IMR-90 (cell line): ENCODE data around the gene CANT1. TPM values are rescaled to one million over a fixed set of nuclear protein-coding genes. Genes with fewer than 3 reads are reported as not detected.

Experiments
- ATAC-seq: fragments of 200-7000 bp; cut with Tn5 transposase; 2 replicates; pipeline ENCODE4 v1.9.1; 2020; ENCODE audit warnings: low read depth, mild to moderate bottlenecking, moderate library complexity
- BruUV-seq: library from RNA; stranded (reverse); fragments of 400-500 nt; replicated peaks from 2 replicates; lab custom pipeline; 2021; lab: Mats Ljungman, UMichigan
- CTCF ChIA-PET: fragments of 300-600 bp; formaldehyde crosslinking; extraction: SDS; loops from one replicate; lab custom pipeline; 2021; ENCODE audit warnings: antibody characterized with exemption; lab: Yijun Ruan, JAX
- POLR2A ChIA-PET: fragments of 300-600 bp; sonication (Branson Sonifier 250); formaldehyde crosslinking; loops from one replicate; lab custom pipeline; 2022; ENCODE audit warnings: antibody characterized with exemption; ENCODE audit not compliant: unreplicated experiment; lab: Charles Lee
- DNase-seq: peaks from one replicate; pipeline ENCODE4 v3.0.0; 2013
- H2AFZ ChIP-seq: replicated peaks from 2 replicates; pipeline ENCODE3; 2013; ENCODE audit warnings: low read length, mild to moderate bottlenecking; ENCODE audit not compliant: poor library complexity
- H2AK5ac ChIP-seq: 2 replicates; pipeline ENCODE4 v1.6.1; 2013; ENCODE audit warnings: low read depth, low read length, inconsistent platforms
- H2AK9ac ChIP-seq: replicated peaks from 2 replicates; pipeline ENCODE3; 2013; ENCODE audit warnings: mild to moderate bottlenecking, low read depth, low read length, moderate library complexity; ENCODE audit not compliant: poor library complexity
- H2BK120ac ChIP-seq: 2 replicates; pipeline ENCODE4 v1.6.1; 2013; ENCODE audit warnings: low read depth, low read length, inconsistent platforms
- H2BK15ac ChIP-seq: 3 replicates; pipeline ENCODE4 v1.6.1; 2013; ENCODE audit warnings: low read depth, low read length, inconsistent platforms
- H2BK20ac ChIP-seq: 2 replicates; pipeline ENCODE4 v1.6.1; 2013; ENCODE audit warnings: low read depth, mild to moderate bottlenecking, inconsistent platforms, low read length, moderate library complexity
- H2BK5ac ChIP-seq: 2 replicates; pipeline ENCODE4 v1.6.1; 2013; ENCODE audit warnings: mild to moderate bottlenecking, low read depth, low read length, inconsistent platforms; ENCODE audit not compliant: poor library complexity, severe bottlenecking
- H3K14ac ChIP-seq: replicated peaks from 2 replicates; pipeline ENCODE4 v1.6.1; 2013; ENCODE audit warnings: low read depth, low read length, inconsistent platforms
- H3K18ac ChIP-seq: 2 replicates; pipeline ENCODE4 v1.6.1; 2013; ENCODE audit warnings: low read depth, low read length, control low read depth
- H3K23ac ChIP-seq: 2 replicates; pipeline ENCODE4 v1.6.1; 2013; ENCODE audit warnings: low read depth, low read length, inconsistent platforms
- H3K27ac ChIP-seq: 2 replicates; pipeline ENCODE4 v1.5.1; 2013; ENCODE audit warnings: mild to moderate bottlenecking, control low read depth, low read length; ENCODE audit not compliant: insufficient read depth
- H3K27me3 ChIP-seq: 2 replicates; pipeline ENCODE4 v1.6.1; 2013; ENCODE audit warnings: low read length; ENCODE audit not compliant: control insufficient read depth, insufficient read depth
- H3K36me3 ChIP-seq: 2 replicates; pipeline ENCODE4 v1.6.1; 2013; ENCODE audit warnings: low read length, mixed read lengths; ENCODE audit not compliant: control insufficient read depth, insufficient read depth
- H3K4ac ChIP-seq: 2 replicates; pipeline ENCODE4 v1.6.1; 2013; ENCODE audit warnings: low read depth, low read length, inconsistent platforms
- H3K4me1 ChIP-seq: 2 replicates; pipeline ENCODE4 v1.6.1; 2013; ENCODE audit warnings: low read length, mixed read lengths; ENCODE audit not compliant: control insufficient read depth, insufficient read depth
- H3K4me2 ChIP-seq: 2 replicates; pipeline ENCODE4 v1.6.1; 2013; ENCODE audit warnings: low read depth, mild to moderate bottlenecking, control low read depth, low read length, moderate library complexity
- H3K4me3 ChIP-seq: 2 replicates; pipeline ENCODE4 v1.5.1; 2013; ENCODE audit warnings: low read depth, mild to moderate bottlenecking, control low read depth, low read length, moderate library complexity; ENCODE audit not compliant: insufficient read depth
- H3K56ac ChIP-seq: 2 replicates; pipeline ENCODE4 v1.6.1; 2013; ENCODE audit warnings: low read length, inconsistent platforms; ENCODE audit not compliant: insufficient read depth; ENCODE audit errors: extremely low read depth
- H3K79me1 ChIP-seq, 2 experiments: 2 replicates each; pipeline ENCODE4 v1.6.1; 2013; ENCODE audit warnings: low read length in 2 of 2, inconsistent platforms in 1 of 2, low read depth in 1 of 2
- H3K9ac ChIP-seq: 2 replicates; pipeline ENCODE4 v1.6.1; 2013; ENCODE audit warnings: low read depth, low read length, control low read depth
- H3K9me1 ChIP-seq: 2 replicates; pipeline ENCODE4 v1.6.1; 2013; ENCODE audit warnings: low read length, inconsistent platforms; ENCODE audit not compliant: insufficient read depth
- H3K9me3 ChIP-seq: 2 replicates; pipeline ENCODE4 v1.6.1; 2013; ENCODE audit warnings: low read length; ENCODE audit not compliant: control insufficient read depth, insufficient read depth
- H4K20me1 ChIP-seq: 2 replicates; pipeline ENCODE4 v1.6.1; 2013; ENCODE audit warnings: low read length, inconsistent platforms; ENCODE audit not compliant: insufficient read depth
- H4K5ac ChIP-seq: 2 replicates; pipeline ENCODE4 v1.6.1; 2013; ENCODE audit warnings: mild to moderate bottlenecking, low read depth, low read length, control low read depth
- H4K8ac ChIP-seq, 2 experiments: 2 replicates each; pipeline ENCODE4 v1.6.1; 2013; ENCODE audit warnings: low read depth in 2 of 2, low read length in 2 of 2, control low read depth in 1 of 2, inconsistent platforms in 1 of 2
- H4K91ac ChIP-seq: 2 replicates; pipeline ENCODE4 v1.6.1; 2013; ENCODE audit warnings: low read depth, low read length, inconsistent platforms; ENCODE audit not compliant: insufficient read depth
- BHLHE40 ChIP-seq: fragments of 150-350 bp; IDR thresholded peaks from 2 replicates; pipeline ENCODE4 v1.6.1; 2016; ENCODE audit warnings: mild to moderate bottlenecking, low read depth, low read length
- CHD1 ChIP-seq: IDR thresholded peaks from 2 replicates; pipeline ENCODE4 v1.6.1; 2012; ENCODE audit warnings: low read depth, low read length, improper control_type of control experiment
- CTCF ChIP-seq: conservative IDR thresholded peaks from 2 replicates; pipeline ENCODE4 v1.5.1; 2012; ENCODE audit warnings: mild to moderate bottlenecking, low read depth, low read length, improper control_type of control experiment
- ELK1 ChIP-seq: fragments of 150-350 bp; IDR thresholded peaks from 2 replicates; pipeline ENCODE4 v1.6.1; 2016; ENCODE audit warnings: low read depth, mild to moderate bottlenecking, low read length, moderate library complexity, borderline replicate concordance
- FOS ChIP-seq: fragments of 150-350 bp; IDR thresholded peaks from 2 replicates; pipeline ENCODE4 v1.6.1; 2016; ENCODE audit warnings: low read depth, low read length
- MAFK ChIP-seq: IDR thresholded peaks from 2 replicates; pipeline ENCODE4 v1.6.1; 2012; ENCODE audit warnings: low read depth, low read length, improper control_type of control experiment
- MXI1 ChIP-seq: IDR thresholded peaks from 2 replicates; pipeline ENCODE4 v1.6.1; 2012; ENCODE audit warnings: low read depth, mild to moderate bottlenecking, low read length, moderate library complexity, borderline replicate concordance
- NFE2L2 ChIP-seq: fragments of 150-350 bp; IDR thresholded peaks from 2 replicates; pipeline ENCODE4 v1.6.1; 2016; ENCODE audit warnings: low read depth, mild to moderate bottlenecking, low read length
- POLR2A ChIP-seq: IDR thresholded peaks from 2 replicates; pipeline ENCODE4 v1.6.1; 2012; ENCODE audit warnings: mild to moderate bottlenecking, low read depth, low read length
- RAD21 ChIP-seq: IDR thresholded peaks from 2 replicates; pipeline ENCODE4 v1.6.1; 2012; ENCODE audit warnings: low read length, improper control_type of control experiment
- RCOR1 ChIP-seq: IDR thresholded peaks from 2 replicates; pipeline ENCODE4 v1.6.1; 2012; ENCODE audit warnings: mild to moderate bottlenecking, low read length, improper control_type of control experiment; ENCODE audit not compliant: insufficient replicate concordance
- RFX5 ChIP-seq: IDR thresholded peaks from 2 replicates; pipeline ENCODE4 v1.8.0; 2012; ENCODE audit warnings: low read depth, mild to moderate bottlenecking, low read length, moderate library complexity
- SMC3 ChIP-seq: fragments of 150-350 bp; IDR thresholded peaks from 2 replicates; pipeline ENCODE4 v1.6.1; 2016; ENCODE audit warnings: low read depth, mild to moderate bottlenecking, antibody characterized with exemption, low read length, moderate library complexity
- USF2 ChIP-seq: fragments of 150-350 bp; IDR thresholded peaks from 2 replicates; pipeline ENCODE4 v1.6.1; 2017; ENCODE audit warnings: mild to moderate bottlenecking, antibody characterized with exemption, low read length, low read depth
- WGBS, 2 experiments: methylation state at CpG; one replicate each; pipeline versions ENCODE4 v1.1.5 to v1.1.7; 2013; ENCODE audit warnings: missing lambda C conversion rate in 2 of 2; ENCODE audit not compliant: insufficient read length in 1 of 2; ENCODE audit errors: extremely low coverage in 2 of 2; 5-methylcytosine and 5-hydroxymethylcytosine counted together
- dilution Hi-C: fragments of 300-500 bp; cut with HindIII; formaldehyde crosslinking; loops from one replicate; pipeline ENCODE4 v1.14.3; 2018; ENCODE audit warnings: low sequenced_read_pairs; ENCODE audit not compliant: unreplicated experiment
- in situ Hi-C: fragments of 300-500 bp; cut with MboI; formaldehyde crosslinking; loops from 3 replicates; pipeline ENCODE4 v1.14.3; 2019; ENCODE audit warnings: low sequenced_read_pairs, inconsistent platforms, mixed read lengths
- intact Hi-C: fragments of 100-400 bp; cut with micrococcal nuclease; formaldehyde crosslinking; loops from 2 replicates; pipeline ENCODE4 v1.10.0; 2022
- polyA plus RNA-seq, 3 experiments: library from polyadenylated mRNA; depleted of rRNA; stranded (reverse); fragments of >200 nt; gene quantifications; 2 replicates each; pipeline ENCODE4 v1.2.3, GENCODE V29; 2012; ENCODE audit warnings: low replicate concordance in 1 of 3
- total RNA-seq: library from RNA; depleted of rRNA; stranded (reverse); fragments of >200 nt; gene quantifications from 2 replicates; pipeline ENCODE4 v1.2.3, GENCODE V29; 2012

Gene CANT1
- total and polyA plus RNA-seq, 2 of the 4 experiments (the other 2 are of a cell fraction) = 51.8 to 73.4 TPM

- Histone ChIP-seq H3K36me3 (no peaks in the 10 kb centered on the region), H3K9me3 (peaks cover under 1% of the 10 kb centered on the region), H3K4me2 (no peak overlapping the region), H3K27me3 (no peaks in the 10 kb centered on the region; the same call in 1 of the 2 replicates), H3K4me3 (no peak overlapping the region), H4K20me1 (no peaks in the 10 kb centered on the region), H3K14ac (no peak overlapping the region), H3K9me1 (no peaks in the 10 kb centered on the region), H2BK120ac (no peak overlapping the region), H3K18ac (no peak overlapping the region), H2AK5ac (no peak overlapping the region), H3K4me1 (peaks cover 24% of the 10 kb centered on the region), H3K79me1 (no peaks in the 10 kb centered on the region), H3K27ac (no peak overlapping the region), H2BK15ac (no peak overlapping the region), H2AFZ (no peak overlapping the region), H4K5ac (no peak overlapping the region), H2BK20ac (no peak overlapping the region), H3K23ac (no peak overlapping the region), H3K4ac (no peak overlapping the region), H3K9ac (no peak overlapping the region), H4K91ac (no peak overlapping the region), H4K8ac (no peak overlapping the region), H3K56ac (no peak overlapping the region), H2AK9ac (no peak overlapping the region), H2BK5ac (no peak overlapping the region)
- in situ Hi-C loops = loop anchor here (25.0 kb wide), 1 partner anchor 469 kb away; no protein-coding TSS in a partner anchor
- DNase-seq (no peak), ATAC-seq (no peak)
- no TSS peak for BruUV-seq
- TF ChIP-seq RFX5 (no peak), MXI1 (no peak), CTCF (no peak), BHLHE40 (no peak), NFE2L2 (no peak), MAFK (no peak), FOS (no peak), RCOR1 (no peak), SMC3 (no peak), ELK1 (no peak), CHD1 (no peak), USF2 (no peak), RAD21 (no peak), POLR2A (no peak)
- ChIA-PET CTCF (no interaction called here), POLR2A (no interaction called here)
- intact Hi-C loops = no loop called here
- WGBS, 2 experiments = 70% methylated on average over 2 of the region's 11 CpGs; no CpG with 5 or more reads in 1 of the 2 experiments
- dilution Hi-C loops = no loop called here
Observed at GRCh38 chr17:78956254-78956653, 53.3 kb downstream of the CANT1 start.
